ENCODE data around the gene BARX2.

- no peak for TF ChIP-seq CTCF (IDR thresholded peaks at IDR 0.05; ENCODE audit: borderline replicate concordance, extremely low read depth, low read length, poor library complexity, severe bottlenecking)
- no peak for TF ChIP-seq EZH2 (IDR thresholded peaks at IDR 0.05; ENCODE audit: borderline replicate concordance, low read depth, low read length, severe bottlenecking)
Measured at GRCh38 chr11:129455101-129455500, 79.5 kb downstream of the BARX2 start.
